Right lobe of liver (tissue), 6 donors: ENCODE data around the gene RAD51C. TPM values are rescaled to one million over a fixed set of nuclear protein-coding genes. Genes with fewer than 3 reads are reported as not detected.
"Not testable (repeated sequence)": the region's sequence is repeated elsewhere in the genome, so short reads cannot be mapped to it uniquely, and the experiment has no call there.

Experiments used
- ATAC-seq, 4 donors: fragments of 200-7000 bp; cut with Tn5 transposase; one replicate each; pipeline ENCODE4 v1.9.1; 2020; ENCODE audit warnings: mild to moderate bottlenecking in 4 of 4, moderate library complexity in 4 of 4
- DNase-seq, 3 donors: peaks; one replicate each; pipeline ENCODE4 v3.0.0-alpha.2; 2020
- H3K27ac ChIP-seq, 3 donors: fragments of 200-600 bp; one replicate each; pipeline ENCODE4 v1.8.0; 2022
- H3K27me3 ChIP-seq, 2 donors: fragments of 200-600 bp; one replicate each; pipeline ENCODE4 v1.8.0; 2022
- H3K36me3 ChIP-seq, 4 donors: fragments of 200-600 bp; sonication (generic) in 1 of 4; one replicate each; pipeline versions ENCODE4 v1.5.1 to v1.8.0; 2017 to 2022; ENCODE audit warnings: control low read depth in 1 of 4
- H3K4me1 ChIP-seq, 4 donors: fragments of 200-600 bp; sonication (generic) in 1 of 4; one replicate each; pipeline versions ENCODE4 v1.5.1 to v1.8.0; 2017 to 2022; ENCODE audit warnings: control low read depth in 1 of 4
- H3K4me3 ChIP-seq, 3 donors: fragments of 200-600 bp; one replicate each; pipeline ENCODE4 v1.8.0; 2022
- H3K9me3 ChIP-seq, 4 donors: fragments of 200-600 bp; sonication (generic) in 1 of 4; one replicate each; pipeline versions ENCODE4 v1.5.1 to v1.8.0; 2017 to 2022; ENCODE audit warnings: control low read depth in 1 of 4
- CTCF ChIP-seq, 4 donors: fragments of 200-600 bp in 3 of 4; fragments of 450-650 bp in 1 of 4; IDR thresholded peaks; one replicate each; pipeline versions ENCODE4 v1.5.1 to v1.8.0; 2016 to 2022; ENCODE audit warnings: antibody characterized with exemption in 4 of 4, mild to moderate bottlenecking in 2 of 4
- POLR2A ChIP-seq: fragments of 450-650 bp; IDR thresholded peaks from one replicate; pipeline ENCODE4 v1.6.1; 2017; ENCODE audit warnings: antibody characterized with exemption, mild to moderate bottlenecking
- WGBS: methylation state at CpG from one replicate; pipeline ENCODE4 v1.1.6; 2018; ENCODE audit warnings: low coverage, low lambda C conversion rate; ENCODE audit not compliant: insufficient coverage; ENCODE audit errors: missing lambda C conversion rate; 5-methylcytosine and 5-hydroxymethylcytosine counted together
- intact Hi-C, 2 donors: fragments of 100-400 bp; cut with DNase I; formaldehyde crosslinking; loops; one replicate each; pipeline versions ENCODE4 v1.11.2 to v1.14.1; 2022
- total RNA-seq, 6 experiments: library from RNA; depleted of rRNA in 2 of 6; stranded (reverse); fragments of >200 nt in 2 of 6; fragmentation: NEBNext Ultra II Directional in 3 of 6; extraction: Animal tissue kit (Norgen Biotek cat#: 25700) in 3 of 6; gene quantifications; one replicate each; pipeline versions ENCODE4 v1.1.0 to v1.2.4, GENCODE V29; 2016 to 2023
- donor health status: DM: no; HTN: yes; CAD: no.
- donor health status: DM: no; HTN: no; CAD: no.
- donor health status: DM: no; HTN: no; CAD: no.
- donor health status: DM: no; HTN: yes; CAD: no.
- donor health status: DM: no; HTN: yes; CAD: no.

The RAD51C gene
- total RNA-seq, 6 experiments from 2014 or later = 6.5 to 22.2 (median 7.9) TPM

GRCh38 chr17:58758890-58759289 lies 66.5 kb downstream of the RAD51C start:
- ATAC-seq (no peak), DNase-seq (no peak)
- Histone ChIP-seq H3K36me3 (no peaks in the 10 kb centered on the region), H3K27me3 (no peaks in the 10 kb centered on the region), H3K4me3 (no peak overlapping the region), H3K27ac (no peak overlapping the region), H3K4me1 (peaks cover 0 to 2% (median 0%) of the 10 kb centered on the region in 4 donors), H3K9me3 (no peaks in the 10 kb centered on the region)
- 77% methylated on average over 6 of the region's 8 CpGs for WGBS
- TF ChIP-seq POLR2A (no peak), CTCF (IDR thresholded peaks at IDR 0.05) (no peak)
- intact Hi-C loops = no loop called here

- Histone ChIP-seq H3K9me3 (no peaks in the 10 kb centered on the region), H3K27ac (no peak overlapping the region), H3K4me3 (no peak overlapping the region), H3K36me3 (no peaks in the 10 kb centered on the region), H3K4me1 (peaks cover 0 to 2% (median 0%) of the 10 kb centered on the region in 4 donors), H3K27me3 (no peaks in the 10 kb centered on the region)
- intact Hi-C loops = no loop called here
- WGBS = 71% methylated on average over 2 of the region's 2 CpGs
- no peak for TF ChIP-seq POLR2A
- TF ChIP-seq CTCF (IDR thresholded peaks at IDR 0.05) = no peak
- no peak for ATAC-seq
- DNase-seq = no peak
These were observed 67.1 kb downstream of the RAD51C start for GRCh38 chr17:58759522-58759921.

- TF ChIP-seq CTCF (IDR thresholded peaks at IDR 0.05) (no peak), POLR2A (no peak)
- H3K4me1 ChIP-seq = peaks cover 0 to 2% (median 0%) of the 10 kb centered on the region in 4 donors
- no peak overlapping the region for H3K4me3 ChIP-seq
- intact Hi-C loops = no loop called here
- no peaks in the 10 kb centered on the region for H3K36me3 ChIP-seq
- 75% methylated on average over 2 of the region's 2 CpGs for WGBS
- ATAC-seq (no peak), DNase-seq (no peak)
- H3K27ac ChIP-seq = no peak overlapping the region
- no peaks in the 10 kb centered on the region for H3K9me3 ChIP-seq
- H3K27me3 ChIP-seq = no peaks in the 10 kb centered on the region
These were observed 67.8 kb downstream of the RAD51C start for GRCh38 chr17:58760248-58760647.

- H3K4me3 ChIP-seq = no peak overlapping the region
- 62% methylated on average over 1 of the region's 1 CpG for WGBS
- TF ChIP-seq POLR2A = no peak
- TF ChIP-seq CTCF (IDR thresholded peaks at IDR 0.05) = no peak
- ATAC-seq (no peak), DNase-seq (no peak)
- intact Hi-C loops = no loop called here
- no peaks in the 10 kb centered on the region for H3K36me3 ChIP-seq
- H3K4me1 ChIP-seq = no peaks in the 10 kb centered on the region
- H3K27me3 ChIP-seq = no peaks in the 10 kb centered on the region
- H3K27ac ChIP-seq = no peak overlapping the region
- H3K9me3 ChIP-seq = no peaks in the 10 kb centered on the region
These were observed 70.9 kb downstream of the RAD51C start for GRCh38 chr17:58763263-58763662.

- no peaks in the 10 kb centered on the region for H3K9me3 ChIP-seq
- no peak overlapping the region for H3K4me3 ChIP-seq
- ATAC-seq = no peak
- H3K27ac ChIP-seq = no peak overlapping the region
- no peak for DNase-seq
- H3K27me3 ChIP-seq = no peaks in the 10 kb centered on the region
- 64% methylated on average over 4 of the region's 5 CpGs for WGBS
- TF ChIP-seq CTCF (IDR thresholded peaks at IDR 0.05) (no peak), POLR2A (no peak)
- intact Hi-C loops = no loop called here
- no peaks in the 10 kb centered on the region for H3K4me1 ChIP-seq
- no peaks in the 10 kb centered on the region for H3K36me3 ChIP-seq
These were observed 72.0 kb downstream of the RAD51C start for GRCh38 chr17:58764373-58764772.

- H3K27ac ChIP-seq = not testable (repeated sequence)
These were observed 86.1 kb downstream of the RAD51C start for GRCh38 chr17:58778482-58778881.

More at GRCh38 chr17:58778482-58778881, 86.1 kb downstream of the RAD51C start:
- H3K9me3 ChIP-seq, ATAC-seq, H3K36me3 ChIP-seq, H3K4me1 ChIP-seq, intact Hi-C loops, DNase-seq, H3K27me3 ChIP-seq, H3K4me3 ChIP-seq: not testable (repeated sequence)
- WGBS = 81% methylated on average over 5 of the region's 5 CpGs
